Ishikawa (cell line): Measurements from ENCODE around the gene LHPP.

Experiments
- CEBPB ChIP-seq: IDR thresholded peaks from 2 replicates; pipeline ENCODE4 v1.6.1; 2012
- CREB1 ChIP-seq: IDR thresholded peaks from 2 replicates; pipeline ENCODE4 v1.6.1; 2012; ENCODE audit warnings: low read depth
- EGR1 ChIP-seq: IDR thresholded peaks from 2 replicates; pipeline ENCODE4 v1.6.1; 2012
- EP300 ChIP-seq: IDR thresholded peaks from 2 replicates; pipeline ENCODE4 v1.6.1; 2012; ENCODE audit warnings: borderline replicate concordance
- FOXM1 ChIP-seq: IDR thresholded peaks from 2 replicates; pipeline ENCODE4 v1.6.1; 2012; ENCODE audit warnings: low read depth, borderline replicate concordance
- NFIC ChIP-seq: IDR thresholded peaks from 2 replicates; pipeline ENCODE4 v1.6.1; 2012
- RAD21 ChIP-seq: IDR thresholded peaks from 2 replicates; pipeline ENCODE4 v1.6.1; 2012; ENCODE audit warnings: low read depth
- TAF1 ChIP-seq: IDR thresholded peaks from 2 replicates; pipeline ENCODE4 v1.6.1; 2012; ENCODE audit warnings: low read depth, mild to moderate bottlenecking
- TCF12 ChIP-seq: IDR thresholded peaks from 2 replicates; pipeline ENCODE4 v1.6.1; 2012; ENCODE audit warnings: low read depth
- TEAD4 ChIP-seq: IDR thresholded peaks from 2 replicates; pipeline ENCODE4 v1.6.1; 2012
- YY1 ChIP-seq: IDR thresholded peaks from 2 replicates; pipeline ENCODE4 v1.6.1; 2012; ENCODE audit warnings: low read depth
- ZBTB7A ChIP-seq: IDR thresholded peaks from 2 replicates; pipeline ENCODE4 v1.6.1; 2012; ENCODE audit warnings: low read depth
- TF ChIP-seq, protein P1 (sequence below): IDR thresholded peaks from 2 replicates; pipeline ENCODE4 v1.6.1; 2012
- TF ChIP-seq, protein P2 (sequence below): IDR thresholded peaks from 2 replicates; pipeline ENCODE4 v1.6.1; 2012; ENCODE audit warnings: low read depth, mild to moderate bottlenecking
- TF ChIP-seq, protein P3 (sequence below): IDR thresholded peaks from 2 replicates; pipeline ENCODE4 v1.6.1; 2012

The LHPP gene

DNA sequence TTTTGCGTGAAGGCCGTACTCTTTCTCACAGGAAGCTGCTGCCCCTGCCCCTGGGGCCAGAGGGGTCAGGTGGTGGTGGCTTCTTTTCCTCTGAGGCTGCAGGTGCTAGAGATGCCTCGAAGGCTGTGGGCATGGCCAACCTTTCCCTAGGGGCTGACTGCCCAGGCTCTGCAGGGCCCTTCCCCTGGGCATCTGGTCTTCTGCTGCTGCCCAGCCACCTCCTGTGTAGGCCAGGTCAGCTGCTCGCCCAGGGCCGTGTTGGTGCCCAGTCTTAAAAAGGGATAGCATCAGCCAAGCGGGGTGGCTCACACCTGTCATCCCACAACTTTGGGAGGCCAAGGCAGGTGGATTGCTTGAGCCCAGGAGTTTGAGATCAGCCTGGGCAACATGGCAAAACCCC is 168.2 kb downstream of the LHPP start:
- TF ChIP-seq CREB1 (no peak), TCF12 (no peak), ZBTB7A (no peak), EP300 (no peak), TEAD4 (no peak), EGR1 (no peak)
- TF ChIP-seq, protein P1, sequence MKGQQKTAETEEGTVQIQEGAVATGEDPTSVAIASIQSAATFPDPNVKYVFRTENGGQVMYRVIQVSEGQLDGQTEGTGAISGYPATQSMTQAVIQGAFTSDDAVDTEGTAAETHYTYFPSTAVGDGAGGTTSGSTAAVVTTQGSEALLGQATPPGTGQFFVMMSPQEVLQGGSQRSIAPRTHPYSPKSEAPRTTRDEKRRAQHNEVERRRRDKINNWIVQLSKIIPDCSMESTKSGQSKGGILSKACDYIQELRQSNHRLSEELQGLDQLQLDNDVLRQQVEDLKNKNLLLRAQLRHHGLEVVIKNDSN, result no peak

DNA sequence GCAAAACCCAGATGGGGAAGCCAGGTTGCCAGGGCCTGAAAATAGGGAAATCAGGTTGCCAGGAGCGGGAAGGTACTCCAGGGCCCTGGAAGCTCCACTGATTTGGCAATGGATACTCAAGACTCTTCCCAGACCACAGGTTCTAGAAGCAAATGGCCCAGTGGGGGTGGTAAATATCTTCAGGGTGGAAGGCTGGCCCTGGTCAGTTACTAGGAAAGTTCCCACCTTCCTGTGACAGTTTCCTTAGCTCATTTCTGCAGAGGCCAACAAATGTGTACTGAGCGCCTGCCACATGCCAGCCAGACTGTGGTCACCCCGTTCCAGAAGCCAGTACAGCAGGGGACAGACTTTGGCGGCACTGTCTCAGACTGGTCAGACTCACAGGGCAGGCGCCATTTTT is 168.9 kb downstream of the LHPP start:
- TF ChIP-seq, protein P2, sequence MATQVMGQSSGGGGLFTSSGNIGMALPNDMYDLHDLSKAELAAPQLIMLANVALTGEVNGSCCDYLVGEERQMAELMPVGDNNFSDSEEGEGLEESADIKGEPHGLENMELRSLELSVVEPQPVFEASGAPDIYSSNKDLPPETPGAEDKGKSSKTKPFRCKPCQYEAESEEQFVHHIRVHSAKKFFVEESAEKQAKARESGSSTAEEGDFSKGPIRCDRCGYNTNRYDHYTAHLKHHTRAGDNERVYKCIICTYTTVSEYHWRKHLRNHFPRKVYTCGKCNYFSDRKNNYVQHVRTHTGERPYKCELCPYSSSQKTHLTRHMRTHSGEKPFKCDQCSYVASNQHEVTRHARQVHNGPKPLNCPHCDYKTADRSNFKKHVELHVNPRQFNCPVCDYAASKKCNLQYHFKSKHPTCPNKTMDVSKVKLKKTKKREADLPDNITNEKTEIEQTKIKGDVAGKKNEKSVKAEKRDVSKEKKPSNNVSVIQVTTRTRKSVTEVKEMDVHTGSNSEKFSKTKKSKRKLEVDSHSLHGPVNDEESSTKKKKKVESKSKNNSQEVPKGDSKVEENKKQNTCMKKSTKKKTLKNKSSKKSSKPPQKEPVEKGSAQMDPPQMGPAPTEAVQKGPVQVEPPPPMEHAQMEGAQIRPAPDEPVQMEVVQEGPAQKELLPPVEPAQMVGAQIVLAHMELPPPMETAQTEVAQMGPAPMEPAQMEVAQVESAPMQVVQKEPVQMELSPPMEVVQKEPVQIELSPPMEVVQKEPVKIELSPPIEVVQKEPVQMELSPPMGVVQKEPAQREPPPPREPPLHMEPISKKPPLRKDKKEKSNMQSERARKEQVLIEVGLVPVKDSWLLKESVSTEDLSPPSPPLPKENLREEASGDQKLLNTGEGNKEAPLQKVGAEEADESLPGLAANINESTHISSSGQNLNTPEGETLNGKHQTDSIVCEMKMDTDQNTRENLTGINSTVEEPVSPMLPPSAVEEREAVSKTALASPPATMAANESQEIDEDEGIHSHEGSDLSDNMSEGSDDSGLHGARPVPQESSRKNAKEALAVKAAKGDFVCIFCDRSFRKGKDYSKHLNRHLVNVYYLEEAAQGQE, result no peak
- no peak for TF ChIP-seq ZBTB7A
- no peak for TF ChIP-seq FOXM1
- TF ChIP-seq RAD21, result no peak
- TF ChIP-seq CREB1, result no peak
- TF ChIP-seq, protein P1, result no peak
- TF ChIP-seq EP300, result no peak
- no peak for TF ChIP-seq TEAD4
- no peak for TF ChIP-seq EGR1
- TF ChIP-seq CEBPB, result no peak
- no peak for TF ChIP-seq TCF12
- TF ChIP-seq, protein P3, sequence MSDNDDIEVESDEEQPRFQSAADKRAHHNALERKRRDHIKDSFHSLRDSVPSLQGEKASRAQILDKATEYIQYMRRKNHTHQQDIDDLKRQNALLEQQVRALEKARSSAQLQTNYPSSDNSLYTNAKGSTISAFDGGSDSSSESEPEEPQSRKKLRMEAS, result no peak
- no peak for TF ChIP-seq NFIC
- no peak for TF ChIP-seq YY1
- TF ChIP-seq TAF1, result no peak

DNA sequence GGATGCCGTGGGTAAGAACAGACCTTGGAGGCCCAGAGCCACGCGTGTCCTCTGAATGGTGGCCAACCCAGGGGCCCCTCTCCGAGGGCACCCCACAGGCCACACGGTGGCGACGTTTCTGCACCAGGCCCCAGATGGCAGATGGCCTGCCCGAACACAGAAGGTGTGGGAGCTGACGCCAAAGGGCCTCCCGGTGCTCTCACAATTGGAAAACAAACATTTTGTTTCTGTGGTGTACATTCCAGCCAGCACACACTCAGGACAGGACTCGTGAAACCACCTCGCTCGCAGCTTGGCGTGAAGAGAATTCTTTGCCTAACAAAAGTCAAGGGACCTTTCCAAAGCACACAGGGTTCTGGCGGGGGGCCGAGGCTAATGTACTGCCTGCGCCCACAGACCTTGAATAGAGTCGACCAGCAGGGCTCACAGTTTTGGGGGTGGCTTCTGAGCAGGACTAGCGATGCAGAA is 170.5 kb downstream of the LHPP start:
- TF ChIP-seq NFIC (no peak), RAD21 (peak; percentile 68), EP300 (no peak)

DNA sequence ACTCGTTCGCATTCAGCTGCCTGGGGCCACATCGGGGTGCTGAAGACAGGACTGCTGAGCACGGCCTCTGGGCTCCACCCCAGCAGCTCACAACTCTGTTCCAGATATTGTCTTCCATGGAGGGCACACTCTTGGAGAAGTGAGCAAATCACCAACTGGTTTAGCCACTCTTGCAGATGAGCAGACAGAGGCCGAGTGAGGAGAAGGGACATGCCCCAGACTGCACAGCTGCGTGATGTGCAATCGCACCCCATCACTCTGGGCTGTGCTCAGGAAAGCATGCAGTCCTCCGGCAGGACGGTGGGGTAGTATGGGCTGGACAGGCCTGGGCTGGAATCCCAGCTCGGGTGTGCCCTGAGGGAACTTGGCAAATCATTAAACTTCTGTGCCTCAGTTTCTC is 170.9 kb downstream of the LHPP start:
- no peak for TF ChIP-seq CREB1
- TF ChIP-seq ZBTB7A, result no peak
- no peak for TF ChIP-seq EGR1
- TF ChIP-seq, protein P2, result no peak
- no peak for TF ChIP-seq RAD21
- TF ChIP-seq TCF12, result no peak
- TF ChIP-seq, protein P3, result no peak
- TF ChIP-seq NFIC, result no peak
- no peak for TF ChIP-seq CEBPB
- TF ChIP-seq EP300, result no peak
- TF ChIP-seq, protein P1, result no peak
- no peak for TF ChIP-seq FOXM1

DNA sequence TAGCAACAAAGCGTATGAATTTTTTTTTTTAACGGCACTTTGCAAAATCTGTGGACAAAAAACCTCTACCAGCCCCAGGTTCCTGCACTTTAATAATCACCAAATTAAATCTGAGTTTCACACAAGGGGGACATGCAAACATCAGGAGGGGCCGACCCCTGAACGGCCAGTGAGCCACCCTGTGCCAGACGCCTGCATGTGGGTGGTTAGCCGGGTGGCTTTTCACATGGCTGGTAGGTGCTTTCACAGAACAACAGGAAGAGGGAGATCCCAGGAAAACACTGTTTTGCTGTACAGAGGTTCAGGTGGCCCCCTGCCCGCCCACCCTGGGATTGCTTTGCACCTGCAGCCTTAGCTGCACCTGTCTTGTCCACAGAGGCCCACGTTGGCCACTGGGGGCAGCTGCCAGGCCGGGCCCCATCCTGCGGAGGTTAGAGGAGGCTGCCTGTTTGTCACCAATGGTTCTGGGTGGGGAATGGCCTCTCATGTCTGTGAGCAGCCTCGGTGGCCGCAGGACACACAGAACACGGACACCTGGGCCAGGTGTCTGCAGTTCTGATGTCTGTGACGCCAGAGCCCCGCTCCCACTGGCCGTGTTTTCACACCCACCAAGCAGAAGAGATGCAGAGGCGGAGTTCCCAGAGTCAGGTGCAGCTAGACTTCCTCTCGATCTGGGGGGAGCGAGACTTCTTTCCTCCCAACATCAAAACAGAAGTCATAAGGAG is 174.8 kb downstream of the LHPP start:
- TF ChIP-seq, protein P1, result no peak
- TF ChIP-seq TAF1, result no peak
- no peak for TF ChIP-seq CREB1
- no peak for TF ChIP-seq RAD21
- no peak for TF ChIP-seq YY1
- no peak for TF ChIP-seq TCF12
- TF ChIP-seq TEAD4, result no peak
- TF ChIP-seq CEBPB, result no peak
- no peak for TF ChIP-seq EP300
